SK-N-SH treated with all-trans-retinoic acid at 6 μM for 48 hours (cell line): Measurements from ENCODE around the gene CARD10.

Experiments used
- ATAC-seq: fragments of 200-7000 bp; cut with Tn5 transposase; 3 replicates; pipeline ENCODE4 v1.9.1; 2020; ENCODE audit warnings: mild to moderate bottlenecking, moderate library complexity
- ARNTL ChIP-seq: fragments of 450-650 bp; formaldehyde crosslinking; IDR thresholded peaks from 2 replicates; pipeline ENCODE4 v1.5.0; 2020; ENCODE audit warnings: low read depth, mild to moderate bottlenecking, moderate library complexity, borderline replicate concordance
- BACH2 ChIP-seq: fragments of 250-450 bp; sonication (Bioruptor Pico); IDR thresholded peaks from 2 replicates; pipeline ENCODE4 v1.9.0; 2021; ENCODE audit warnings: mild to moderate bottlenecking, borderline replicate concordance
- CREB5 ChIP-seq: fragments of 250-450 bp; sonication (Bioruptor Pico); IDR thresholded peaks from 2 replicates; pipeline ENCODE4 v1.5.1; 2020; ENCODE audit warnings: low read depth, mild to moderate bottlenecking, moderate library complexity
- CSDC2 ChIP-seq: fragments of 250-450 bp; sonication (Bioruptor Pico); IDR thresholded peaks from 2 replicates; pipeline ENCODE4 v1.5.0; 2020; ENCODE audit warnings: mild to moderate bottlenecking, moderate library complexity
- CSRNP3 ChIP-seq: fragments of 250-450 bp; sonication (Bioruptor Pico); IDR thresholded peaks from 2 replicates; pipeline ENCODE4 v1.5.1; 2021; ENCODE audit warnings: mild to moderate bottlenecking, moderate library complexity
- ESRRG ChIP-seq: fragments of 250-450 bp; sonication (Bioruptor Pico); IDR thresholded peaks from 2 replicates; pipeline ENCODE4 v1.6.1; 2021; ENCODE audit warnings: mild to moderate bottlenecking
- GLIS3 ChIP-seq: fragments of 250-450 bp; sonication (Bioruptor Pico); IDR thresholded peaks from 2 replicates; pipeline ENCODE4 v1.5.0; 2020; ENCODE audit warnings: mild to moderate bottlenecking, moderate library complexity
- ISL1 ChIP-seq: fragments of 250-450 bp; sonication (Bioruptor Pico); IDR thresholded peaks from 2 replicates; pipeline ENCODE4 v2.1.2; 2022; ENCODE audit warnings: mild to moderate bottlenecking, moderate library complexity
- OSR1 ChIP-seq: fragments of 250-450 bp; sonication (Bioruptor Pico); IDR thresholded peaks from 2 replicates; pipeline ENCODE4 v1.8.0; 2022; ENCODE audit warnings: moderate library complexity, mild to moderate bottlenecking, inconsistent platforms
- PATZ1 ChIP-seq: fragments of 250-450 bp; sonication (Bioruptor Pico); IDR thresholded peaks from 2 replicates; pipeline ENCODE4 v1.8.0; 2020; ENCODE audit warnings: mild to moderate bottlenecking, moderate library complexity, borderline replicate concordance
- POU6F1 ChIP-seq: fragments of 250-450 bp; sonication (Bioruptor Pico); IDR thresholded peaks from 2 replicates; pipeline ENCODE4 v1.8.0; 2021; ENCODE audit warnings: low read depth, mild to moderate bottlenecking, moderate library complexity, borderline replicate concordance
- PPARA ChIP-seq: fragments of 250-450 bp; sonication (Bioruptor Pico); IDR thresholded peaks from 2 replicates; pipeline ENCODE4 v1.5.0; 2020; ENCODE audit warnings: mild to moderate bottlenecking, borderline replicate concordance
- RARB ChIP-seq: fragments of 250-450 bp; sonication (Bioruptor Pico); IDR thresholded peaks from 2 replicates; pipeline ENCODE4 v1.8.0; 2021; ENCODE audit warnings: mild to moderate bottlenecking, moderate library complexity
- SNAI2 ChIP-seq: fragments of 250-450 bp; sonication (Bioruptor Pico); IDR thresholded peaks from 2 replicates; pipeline ENCODE4 v1.5.0; 2020; ENCODE audit warnings: mild to moderate bottlenecking, moderate library complexity
- TOX ChIP-seq: fragments of 250-450 bp; sonication (Bioruptor Pico); IDR thresholded peaks from 2 replicates; pipeline ENCODE4 v1.8.0; 2021; ENCODE audit warnings: mild to moderate bottlenecking, moderate library complexity, borderline replicate concordance
- TSHZ2 ChIP-seq: fragments of 250-450 bp; sonication (Bioruptor Pico); IDR thresholded peaks from 2 replicates; pipeline ENCODE4 v1.5.0; 2020; ENCODE audit warnings: mild to moderate bottlenecking, moderate library complexity
- ZC3H10 ChIP-seq: fragments of 250-450 bp; sonication (Bioruptor Pico); IDR thresholded peaks from 2 replicates; pipeline ENCODE4 v1.5.1; 2021; ENCODE audit warnings: mild to moderate bottlenecking, moderate library complexity
- ZFP30 ChIP-seq: fragments of 450-650 bp; formaldehyde crosslinking; IDR thresholded peaks from 2 replicates; pipeline ENCODE4 v1.5.0; 2022; ENCODE audit warnings: mild to moderate bottlenecking, moderate library complexity
- ZNF565 ChIP-seq: fragments of 450-650 bp; formaldehyde crosslinking; conservative IDR thresholded peaks from 2 replicates; pipeline ENCODE4 v1.5.0; 2020; ENCODE audit warnings: low read depth, mild to moderate bottlenecking, moderate library complexity
- ZNF8 ChIP-seq: fragments of 450-650 bp; formaldehyde crosslinking; IDR thresholded peaks from 2 replicates; pipeline ENCODE4 v1.5.0; 2020; ENCODE audit warnings: mild to moderate bottlenecking, moderate library complexity

CARD10 gene

GRCh38 chr22:37559521-37559900, 40.3 kb upstream of the CARD10 start:
- ATAC-seq = no peak
- TF ChIP-seq ARNTL (no peak), SNAI2 (no peak), OSR1 (CRISPR knock-in tag) (no peak), POU6F1 (no peak), BACH2 (CRISPR knock-in tag) (no peak), CSDC2 (CRISPR knock-in tag) (no peak), ZFP30 (CRISPR knock-in tag) (no peak), TSHZ2 (CRISPR knock-in tag) (no peak), GLIS3 (CRISPR knock-in tag) (no peak), ZC3H10 (CRISPR knock-in tag) (no peak), CSRNP3 (CRISPR knock-in tag) (no peak), RARB (CRISPR knock-in tag) (no peak), ZNF8 (CRISPR knock-in tag) (no peak)

GRCh38 chr22:37558815-37559214, 39.6 kb upstream of the CARD10 start:
- no peak for ATAC-seq
- TF ChIP-seq CSRNP3 (CRISPR knock-in tag) (no peak), TOX (CRISPR knock-in tag) (no peak), ZNF565 (CRISPR knock-in tag) (no peak), RARB (CRISPR knock-in tag) (no peak), TSHZ2 (CRISPR knock-in tag) (no peak), CREB5 (no peak), OSR1 (CRISPR knock-in tag) (no peak), ISL1 (no peak), PPARA (CRISPR knock-in tag) (no peak), ZNF8 (CRISPR knock-in tag) (no peak), ZC3H10 (CRISPR knock-in tag) (no peak), POU6F1 (no peak), ARNTL (no peak), ESRRG (CRISPR knock-in tag) (no peak), GLIS3 (CRISPR knock-in tag) (no peak), BACH2 (CRISPR knock-in tag) (no peak), PATZ1 (CRISPR knock-in tag) (no peak)
